SK-N-SH (cell line): Measurements from ENCODE around the gene STK39.

Experiments
- SMC3 ChIP-seq: IDR thresholded peaks from 2 replicates; pipeline ENCODE4 v1.6.1; 2012; ENCODE audit warnings: low read depth, low read length, improper control_type of control experiment
- TF ChIP-seq, protein P1 (sequence below): fragments of 200-600 bp; sonication (generic); IDR thresholded peaks from 2 replicates; pipeline ENCODE4 v1.6.1; 2017; ENCODE audit warnings: antibody characterized with exemption, mild to moderate bottlenecking, moderate library complexity

DNA sequence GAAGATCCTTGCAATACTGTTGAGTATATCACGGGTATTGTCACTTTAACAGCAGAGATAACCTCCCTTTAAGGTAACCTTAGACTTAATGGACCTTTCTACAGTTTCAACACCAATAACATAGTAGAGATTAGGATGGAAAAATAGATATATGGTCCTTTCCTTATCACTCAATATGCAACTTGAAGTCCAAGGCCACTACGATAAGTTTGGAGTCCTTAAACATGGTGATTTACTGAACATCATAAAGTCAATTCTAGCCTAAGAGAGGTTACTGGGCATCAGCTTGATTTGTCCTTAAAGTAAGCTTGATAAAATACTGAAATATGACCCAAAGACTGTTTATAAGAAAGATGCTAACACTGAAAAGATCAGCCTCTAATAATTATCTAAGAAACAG is 203.2 kb downstream of the STK39 start:
- TF ChIP-seq, protein P1, sequence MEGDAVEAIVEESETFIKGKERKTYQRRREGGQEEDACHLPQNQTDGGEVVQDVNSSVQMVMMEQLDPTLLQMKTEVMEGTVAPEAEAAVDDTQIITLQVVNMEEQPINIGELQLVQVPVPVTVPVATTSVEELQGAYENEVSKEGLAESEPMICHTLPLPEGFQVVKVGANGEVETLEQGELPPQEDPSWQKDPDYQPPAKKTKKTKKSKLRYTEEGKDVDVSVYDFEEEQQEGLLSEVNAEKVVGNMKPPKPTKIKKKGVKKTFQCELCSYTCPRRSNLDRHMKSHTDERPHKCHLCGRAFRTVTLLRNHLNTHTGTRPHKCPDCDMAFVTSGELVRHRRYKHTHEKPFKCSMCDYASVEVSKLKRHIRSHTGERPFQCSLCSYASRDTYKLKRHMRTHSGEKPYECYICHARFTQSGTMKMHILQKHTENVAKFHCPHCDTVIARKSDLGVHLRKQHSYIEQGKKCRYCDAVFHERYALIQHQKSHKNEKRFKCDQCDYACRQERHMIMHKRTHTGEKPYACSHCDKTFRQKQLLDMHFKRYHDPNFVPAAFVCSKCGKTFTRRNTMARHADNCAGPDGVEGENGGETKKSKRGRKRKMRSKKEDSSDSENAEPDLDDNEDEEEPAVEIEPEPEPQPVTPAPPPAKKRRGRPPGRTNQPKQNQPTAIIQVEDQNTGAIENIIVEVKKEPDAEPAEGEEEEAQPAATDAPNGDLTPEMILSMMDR = no peak
- no peak for TF ChIP-seq SMC3
